ENCODE results near the gene TIMM50.

GRCh38 chr19:39435499-39436349 lies 44.9 kb upstream of the TIMM50 start, which contains the start of gene RPS16:
- TF ChIP-seq EZH2 (IDR thresholded peaks at IDR 0.05; ENCODE audit: borderline replicate concordance, insufficient read depth, low read length, poor library complexity, severe bottlenecking), result no peak
- TF ChIP-seq, protein P1, sequence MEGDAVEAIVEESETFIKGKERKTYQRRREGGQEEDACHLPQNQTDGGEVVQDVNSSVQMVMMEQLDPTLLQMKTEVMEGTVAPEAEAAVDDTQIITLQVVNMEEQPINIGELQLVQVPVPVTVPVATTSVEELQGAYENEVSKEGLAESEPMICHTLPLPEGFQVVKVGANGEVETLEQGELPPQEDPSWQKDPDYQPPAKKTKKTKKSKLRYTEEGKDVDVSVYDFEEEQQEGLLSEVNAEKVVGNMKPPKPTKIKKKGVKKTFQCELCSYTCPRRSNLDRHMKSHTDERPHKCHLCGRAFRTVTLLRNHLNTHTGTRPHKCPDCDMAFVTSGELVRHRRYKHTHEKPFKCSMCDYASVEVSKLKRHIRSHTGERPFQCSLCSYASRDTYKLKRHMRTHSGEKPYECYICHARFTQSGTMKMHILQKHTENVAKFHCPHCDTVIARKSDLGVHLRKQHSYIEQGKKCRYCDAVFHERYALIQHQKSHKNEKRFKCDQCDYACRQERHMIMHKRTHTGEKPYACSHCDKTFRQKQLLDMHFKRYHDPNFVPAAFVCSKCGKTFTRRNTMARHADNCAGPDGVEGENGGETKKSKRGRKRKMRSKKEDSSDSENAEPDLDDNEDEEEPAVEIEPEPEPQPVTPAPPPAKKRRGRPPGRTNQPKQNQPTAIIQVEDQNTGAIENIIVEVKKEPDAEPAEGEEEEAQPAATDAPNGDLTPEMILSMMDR (IDR thresholded peaks at IDR 0.05; ENCODE audit: poor library complexity, severe bottlenecking), result no peak
- TF ChIP-seq, protein P2, sequence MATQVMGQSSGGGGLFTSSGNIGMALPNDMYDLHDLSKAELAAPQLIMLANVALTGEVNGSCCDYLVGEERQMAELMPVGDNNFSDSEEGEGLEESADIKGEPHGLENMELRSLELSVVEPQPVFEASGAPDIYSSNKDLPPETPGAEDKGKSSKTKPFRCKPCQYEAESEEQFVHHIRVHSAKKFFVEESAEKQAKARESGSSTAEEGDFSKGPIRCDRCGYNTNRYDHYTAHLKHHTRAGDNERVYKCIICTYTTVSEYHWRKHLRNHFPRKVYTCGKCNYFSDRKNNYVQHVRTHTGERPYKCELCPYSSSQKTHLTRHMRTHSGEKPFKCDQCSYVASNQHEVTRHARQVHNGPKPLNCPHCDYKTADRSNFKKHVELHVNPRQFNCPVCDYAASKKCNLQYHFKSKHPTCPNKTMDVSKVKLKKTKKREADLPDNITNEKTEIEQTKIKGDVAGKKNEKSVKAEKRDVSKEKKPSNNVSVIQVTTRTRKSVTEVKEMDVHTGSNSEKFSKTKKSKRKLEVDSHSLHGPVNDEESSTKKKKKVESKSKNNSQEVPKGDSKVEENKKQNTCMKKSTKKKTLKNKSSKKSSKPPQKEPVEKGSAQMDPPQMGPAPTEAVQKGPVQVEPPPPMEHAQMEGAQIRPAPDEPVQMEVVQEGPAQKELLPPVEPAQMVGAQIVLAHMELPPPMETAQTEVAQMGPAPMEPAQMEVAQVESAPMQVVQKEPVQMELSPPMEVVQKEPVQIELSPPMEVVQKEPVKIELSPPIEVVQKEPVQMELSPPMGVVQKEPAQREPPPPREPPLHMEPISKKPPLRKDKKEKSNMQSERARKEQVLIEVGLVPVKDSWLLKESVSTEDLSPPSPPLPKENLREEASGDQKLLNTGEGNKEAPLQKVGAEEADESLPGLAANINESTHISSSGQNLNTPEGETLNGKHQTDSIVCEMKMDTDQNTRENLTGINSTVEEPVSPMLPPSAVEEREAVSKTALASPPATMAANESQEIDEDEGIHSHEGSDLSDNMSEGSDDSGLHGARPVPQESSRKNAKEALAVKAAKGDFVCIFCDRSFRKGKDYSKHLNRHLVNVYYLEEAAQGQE (IDR thresholded peaks at IDR 0.05; ENCODE audit: borderline replicate concordance), result peak; percentile 93
- TF ChIP-seq SMC3 (conservative IDR thresholded peaks at IDR 0.05; ENCODE audit: poor library complexity), result peak; percentile 39
- no peak for TF ChIP-seq RAD21 (conservative IDR thresholded peaks at IDR 0.05)
- TF ChIP-seq TAF1 (IDR thresholded peaks at IDR 0.05; ENCODE audit: low read depth), result peak; percentile 98
- peak; percentile 98 for TF ChIP-seq MXI1 (conservative IDR thresholded peaks at IDR 0.05; ENCODE audit: poor library complexity, severe bottlenecking)
- TF ChIP-seq EP300 (conservative IDR thresholded peaks at IDR 0.05; ENCODE audit: poor library complexity, severe bottlenecking), result peak; percentile 34

Measured in neural cell (in vitro differentiated cells).